HEK293T (cell line): ENCODE measurements around the gene PECR.
A peak's percentile ranks its signal among the peaks of the same experiment; 100 is the strongest.

Source experiments
- CTCF ChIA-PET: fragments of 350-600 bp; formaldehyde crosslinking; extraction: SDS; loops from one replicate; lab custom pipeline; 2021; ENCODE audit warnings: antibody characterized with exemption, inconsistent platforms; lab: Yijun Ruan, JAX
- POLR2A ChIA-PET: fragments of 350-600 bp; formaldehyde crosslinking; extraction: SDS; loops from one replicate; lab custom pipeline; 2020; ENCODE audit warnings: antibody characterized with exemption, inconsistent platforms; lab: Yijun Ruan, JAX
- DNase-seq: peaks from one replicate; pipeline ENCODE4 v3.0.0; 2012; ENCODE audit warnings: mixed read lengths; ENCODE audit errors: extremely low spot score
- ARNT ChIP-seq: fragments of 450-650 bp; IDR thresholded peaks from 2 replicates; pipeline ENCODE4 v1.6.1; 2017; ENCODE audit warnings: mild to moderate bottlenecking
- BHLHE40 ChIP-seq: fragments of 450-650 bp; IDR thresholded peaks from 2 replicates; pipeline ENCODE4 v1.6.1; 2016; ENCODE audit warnings: mild to moderate bottlenecking, moderate library complexity, borderline replicate concordance
- CTBP1 ChIP-seq: fragments of 450-650 bp; IDR thresholded peaks from 2 replicates; pipeline ENCODE4 v1.6.1; 2016; ENCODE audit warnings: borderline replicate concordance
- ELF4 ChIP-seq: fragments of 450-650 bp; IDR thresholded peaks from 2 replicates; pipeline ENCODE4 v1.6.1; 2017; ENCODE audit warnings: antibody characterized with exemption
- FOXA1 ChIP-seq: fragments of 450-650 bp; IDR thresholded peaks from 2 replicates; pipeline ENCODE4 v1.6.1; 2016; ENCODE audit warnings: mild to moderate bottlenecking
- FOXK2 ChIP-seq: fragments of 450-650 bp; IDR thresholded peaks from 2 replicates; pipeline ENCODE4 v1.6.1; 2016; ENCODE audit warnings: mild to moderate bottlenecking
- FOXM1 ChIP-seq: fragments of 450-650 bp; IDR thresholded peaks from 2 replicates; pipeline ENCODE4 v1.6.1; 2017; ENCODE audit warnings: mild to moderate bottlenecking, borderline replicate concordance
- HDGF ChIP-seq: fragments of 450-650 bp; IDR thresholded peaks from 2 replicates; pipeline ENCODE4 v1.6.1; 2017; ENCODE audit warnings: antibody characterized with exemption, borderline replicate concordance
- L3MBTL2 ChIP-seq: fragments of 450-650 bp; conservative IDR thresholded peaks from 2 replicates; pipeline ENCODE4 v1.6.1; 2016; ENCODE audit warnings: mild to moderate bottlenecking
- LEF1 ChIP-seq: fragments of 450-650 bp; IDR thresholded peaks from 2 replicates; pipeline ENCODE4 v1.6.1; 2017; ENCODE audit warnings: mild to moderate bottlenecking, borderline replicate concordance
- NFRKB ChIP-seq: fragments of 450-650 bp; IDR thresholded peaks from 2 replicates; pipeline ENCODE4 v1.6.1; 2016; ENCODE audit warnings: mild to moderate bottlenecking, moderate library complexity
- PKNOX1 ChIP-seq: fragments of 450-650 bp; IDR thresholded peaks from 2 replicates; pipeline ENCODE4 v1.6.1; 2016
- SP1 ChIP-seq: fragments of 450-650 bp; IDR thresholded peaks from 2 replicates; pipeline ENCODE4 v1.6.1; 2017
- SUZ12 ChIP-seq: fragments of 450-650 bp; IDR thresholded peaks from 2 replicates; pipeline ENCODE4 v1.6.1; 2016; ENCODE audit warnings: mild to moderate bottlenecking
- TARDBP ChIP-seq: fragments of 450-650 bp; IDR thresholded peaks from 2 replicates; pipeline ENCODE4 v1.6.1; 2016
- ZNF384 ChIP-seq: fragments of 450-650 bp; IDR thresholded peaks from 2 replicates; pipeline ENCODE4 v1.6.1; 2016

The PECR gene

DNA sequence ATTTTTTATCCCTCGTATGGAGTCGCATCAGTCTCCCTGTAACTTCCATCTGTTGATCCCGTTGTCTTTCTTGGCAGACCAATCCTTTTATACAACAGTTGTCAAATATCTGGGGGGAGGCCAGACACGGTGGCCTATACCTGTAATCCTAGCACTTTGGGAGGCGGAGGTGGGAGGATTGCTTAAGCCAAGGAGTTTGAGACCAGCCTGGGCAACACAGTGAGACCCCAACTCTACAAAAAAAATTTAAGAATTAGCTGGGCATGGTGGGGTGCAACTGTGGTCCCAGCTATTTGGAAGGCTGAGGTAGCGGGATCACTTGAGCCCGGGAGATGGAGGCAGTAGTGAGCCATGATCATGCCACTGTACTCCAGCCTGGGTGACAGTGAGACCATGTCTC, 29.5 kb upstream of the PECR start:
- POLR2A ChIA-PET, result no interaction called here
- TF ChIP-seq FOXA1, result no peak
- no peak for TF ChIP-seq FOXK2
- no peak for TF ChIP-seq BHLHE40
- no peak for TF ChIP-seq SP1
- no peak for TF ChIP-seq TARDBP
- TF ChIP-seq LEF1, result no peak
- CTCF ChIA-PET, result no interaction called here
- no peak for DNase-seq

DNA sequence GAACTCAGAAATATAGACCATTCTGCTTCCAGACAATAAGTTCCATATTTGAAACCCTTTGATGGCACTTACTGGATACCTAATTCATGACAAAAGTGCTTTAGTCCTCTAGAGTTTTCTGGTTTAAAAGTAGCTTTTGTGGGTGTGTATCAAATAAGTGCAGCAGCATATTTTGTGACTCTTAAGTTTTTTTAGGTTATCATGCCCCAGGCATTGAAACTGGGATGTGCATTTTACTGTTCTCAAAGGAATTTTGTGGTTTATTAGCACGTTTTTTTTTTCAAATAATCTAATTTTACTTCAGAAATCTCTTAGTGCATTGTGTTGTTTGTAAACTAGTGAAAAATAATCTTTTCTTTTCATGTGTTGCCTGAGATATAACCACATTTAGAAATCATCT, 29.0 kb upstream of the PECR start:
- no peak for DNase-seq
- ChIA-PET CTCF (interaction anchor here (1.0 kb wide), 1 partner anchor 42 kb away, joined by 4 read pairs; no protein-coding TSS in a partner anchor), POLR2A (interaction anchor here (0.7 to 3.2 kb wide), 4 partner anchors 17 to 585 kb away, joined by 3 to 19 read pairs (median 10); partner anchors contain the start of genes IGFBP5, PECR and TMEM169)
- no peak for TF ChIP-seq FOXK2
- no peak for TF ChIP-seq ARNT
- TF ChIP-seq LEF1, result no peak
- TF ChIP-seq FOXM1, result no peak
- no peak for TF ChIP-seq TARDBP
- no peak for TF ChIP-seq ELF4
- no peak for TF ChIP-seq SUZ12
- no peak for TF ChIP-seq FOXA1
- no peak for TF ChIP-seq CTBP1

DNA sequence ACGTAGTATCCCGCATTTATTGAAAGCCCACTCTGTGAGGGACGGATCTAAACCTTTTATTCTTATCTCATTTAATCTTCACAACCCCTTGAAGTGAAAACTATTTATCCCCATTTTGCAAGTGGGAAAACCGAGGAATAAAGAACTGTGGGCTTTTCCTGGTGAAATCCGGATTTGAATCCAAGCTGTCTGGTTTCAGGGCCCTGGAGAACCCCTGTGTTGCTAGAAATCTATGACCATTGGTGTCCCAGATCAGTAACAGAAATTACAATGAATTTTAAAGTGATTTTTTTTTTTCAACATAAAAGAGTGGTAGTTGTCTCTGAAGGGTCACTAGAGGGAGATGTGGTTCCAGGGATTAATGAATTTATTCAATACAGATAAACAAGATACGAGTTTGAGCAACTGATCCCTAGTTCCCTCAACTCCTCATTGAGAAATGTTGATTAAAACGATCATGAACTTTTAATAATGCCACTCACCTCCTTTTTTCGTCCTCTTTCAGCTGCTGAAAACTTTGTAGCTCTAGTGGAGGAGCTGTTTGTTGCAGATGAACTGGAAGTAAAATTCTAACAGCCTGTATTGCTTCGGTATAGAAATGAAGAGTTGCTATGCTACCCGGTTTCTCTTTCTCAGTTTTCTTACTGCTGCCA, 28.5 kb upstream of the PECR start:
- POLR2A ChIA-PET, result interaction anchor here (0.7 to 3.2 kb wide), 6 partner anchors 14 to 585 kb away, joined by 3 to 19 read pairs (median 6); partner anchors contain the start of genes IGFBP5, PECR and TMEM169
- TF ChIP-seq TARDBP (no peak), BHLHE40 (no peak), ELF4 (no peak), SP1 (no peak), LEF1 (no peak), ARNT (no peak), HDGF (no peak), ZNF384 (peak; percentile 51; the same call in 1 of the 2 replicates), FOXA1 (no peak)
- CTCF ChIA-PET, result interaction anchor here (0.6 to 1.0 kb wide), 2 partner anchors 30 to 41 kb away, joined by 4 read pairs; no protein-coding TSS in a partner anchor
- no peak for DNase-seq

DNA sequence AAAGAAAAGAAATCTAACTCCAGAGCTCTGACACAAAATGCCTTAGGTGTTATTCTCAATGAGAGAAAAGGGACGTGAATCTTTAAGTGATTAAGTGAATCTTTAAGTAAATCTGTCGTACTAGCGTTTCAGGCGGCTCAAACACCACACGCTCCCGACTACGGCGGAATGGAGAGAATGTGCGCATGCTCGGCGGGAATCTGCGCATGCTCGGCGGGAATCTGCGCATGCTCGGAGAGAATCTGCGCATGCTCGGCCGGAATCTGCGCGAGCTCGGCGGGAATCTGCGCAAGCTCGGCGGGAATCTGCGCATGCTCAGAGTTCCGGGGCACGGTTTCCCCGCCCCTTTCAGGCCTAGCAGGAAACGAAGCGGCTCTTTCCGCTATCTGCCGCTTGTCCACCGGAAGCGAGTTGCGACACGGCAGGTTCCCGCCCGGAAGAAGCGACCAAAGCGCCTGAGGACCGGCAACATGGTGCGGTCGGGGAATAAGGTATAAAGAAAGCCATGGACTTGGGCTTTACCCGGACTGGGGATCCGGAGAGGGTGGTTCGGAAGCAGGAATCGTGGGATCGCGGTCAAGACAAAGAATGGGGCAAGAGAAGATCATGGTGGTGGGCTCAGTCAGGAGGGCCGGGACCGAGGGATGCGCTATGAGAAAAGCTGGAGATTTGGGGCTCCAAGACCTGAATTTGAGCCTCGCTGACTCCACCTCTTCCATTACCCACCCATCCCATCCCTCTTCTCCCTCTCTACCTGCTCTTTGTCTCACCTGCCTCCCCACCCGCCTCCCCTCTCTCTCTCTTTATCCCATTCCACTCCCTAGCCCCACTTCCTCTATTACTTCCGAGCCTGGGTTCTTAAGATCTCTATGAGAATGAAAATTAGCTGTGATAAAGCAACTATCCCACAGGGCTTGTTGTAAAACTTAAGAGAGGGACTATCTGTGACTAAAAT, 27.6 kb upstream of the PECR start, which contains the start of gene XRCC5:
Gene XRCC5 (plus strand): TSS at position 382 of the 955 bp plus-strand sequence. CDS start 89 bp downstream, at position 471.
- CTCF ChIA-PET, result interaction anchor here (0.6 to 0.7 kb wide), 2 partner anchors 15 to 31 kb away, joined by 3 to 4 read pairs; no protein-coding TSS in a partner anchor
- TF ChIP-seq ARNT (no peak), FOXM1 (no peak), ELF4 (peak; percentile 42), SP1 (no peak), L3MBTL2 (peak; percentile 95), HDGF (no peak), PKNOX1 (no peak)
- POLR2A ChIA-PET, result interaction anchor here (0.6 to 3.2 kb wide), 9 partner anchors 15 to 389 kb away, joined by 3 to 19 read pairs (median 5); partner anchors contain the start of genes PECR, RPL37A and TMEM169
- DNase-seq, result peak; percentile 95

GRCh38 chr2:216108310-216108966, 26.8 kb upstream of the PECR start:
- ChIA-PET CTCF (interaction anchor here (0.7 to 0.8 kb wide), 2 partner anchors 14 to 85 kb away, joined by 3 to 4 read pairs; no protein-coding TSS in a partner anchor), POLR2A (interaction anchor here (1.0 to 3.2 kb wide), 7 partner anchors 15 to 390 kb away, joined by 3 to 19 read pairs (median 5); partner anchors contain the start of genes PECR, RPL37A and TMEM169)
- no peak for DNase-seq
- TF ChIP-seq ELF4, result no peak
- TF ChIP-seq PKNOX1, result no peak
- TF ChIP-seq FOXA1, result no peak
- no peak for TF ChIP-seq ARNT

- ChIA-PET POLR2A (interaction anchor here (3.2 kb wide), 2 partner anchors 14 to 26 kb away, joined by 9 to 19 read pairs; partner anchors contain the start of genes PECR and TMEM169), CTCF (interaction anchor here (0.8 kb wide), 1 partner anchor 84 kb away, joined by 4 read pairs; no protein-coding TSS in a partner anchor)
- DNase-seq, result no peak
- TF ChIP-seq FOXM1 (no peak), FOXK2 (no peak), L3MBTL2 (no peak), PKNOX1 (no peak), LEF1 (no peak), CTBP1 (no peak), ARNT (no peak), FOXA1 (no peak), ZNF384 (no peak), SUZ12 (no peak), NFRKB (no peak)
Observed at GRCh38 chr2:216107760-216108159, 26.2 kb upstream of the PECR start.
